Gastrocnemius medialis (tissue), 4 donors: ENCODE results near the gene KCNQ1. TPM values are rescaled to one million over a fixed set of nuclear protein-coding genes. Genes with fewer than 3 reads are reported as not detected.

ENCODE experiments used
- ATAC-seq, 2 donors: fragments of 150-250 bp; one replicate each; pipeline ENCODE4 v1.9.1; 2016
- DNase-seq, 2 donors: peaks; one replicate each; pipeline ENCODE4 v3.0.0-alpha.2; 2019
- H3K27ac ChIP-seq, 4 donors: fragments of 200-600 bp; sonication (generic); 1 replicate in 1 of 4; 2 replicates in 3 of 4; pipeline ENCODE4 v1.5.1; 2016 to 2018; ENCODE audit warnings: mild to moderate bottlenecking in 2 of 4, moderate library complexity in 1 of 4
- H3K27me3 ChIP-seq, 3 donors: fragments of 200-600 bp; sonication (generic) in 2 of 3; 1 replicate in 1 of 3; 2 replicates in 2 of 3; pipeline versions ENCODE4 v1.5.1 to v1.6.0; 2016 to 2019; ENCODE audit warnings: mild to moderate bottlenecking in 1 of 3, moderate library complexity in 1 of 3
- H3K36me3 ChIP-seq, 2 donors: fragments of 200-600 bp; sonication (generic) in 1 of 2; one replicate each; pipeline ENCODE4 v1.5.1; 2017 to 2018
- H3K4me1 ChIP-seq, 2 donors: fragments of 200-600 bp; sonication (generic) in 1 of 2; one replicate each; pipeline ENCODE4 v1.5.1; 2016 to 2017; ENCODE audit warnings: mild to moderate bottlenecking in 2 of 2
- H3K4me3 ChIP-seq, 4 donors: fragments of 200-600 bp; sonication (generic) in 3 of 4; 1 replicate in 1 of 4; 2 replicates in 3 of 4; pipeline ENCODE4 v1.5.1; 2016 to 2019; ENCODE audit warnings: mild to moderate bottlenecking in 2 of 4
- H3K9me3 ChIP-seq, 3 donors: fragments of 200-600 bp; sonication (generic) in 2 of 3; 1 replicate in 1 of 3; 2 replicates in 2 of 3; pipeline ENCODE4 v1.5.1; 2016 to 2019
- CTCF ChIP-seq, 5 experiments: fragments of 450-650 bp in 3 of 5; fragments of 200-600 bp in 2 of 5; sonication (generic) in 2 of 5; IDR thresholded peaks in 4 of 5; conservative IDR thresholded peaks in 1 of 5; 1 replicate in 4 of 5; 2 replicates in 1 of 5; pipeline ENCODE4 v1.5.1; 2016 to 2019; ENCODE audit warnings: antibody characterized with exemption in 5 of 5, mild to moderate bottlenecking in 3 of 5, moderate library complexity in 3 of 5
- POLR2A ChIP-seq, 2 donors: fragments of 450-650 bp; IDR thresholded peaks; one replicate each; pipeline ENCODE4 v1.6.1; 2017; ENCODE audit warnings: antibody characterized with exemption in 2 of 2, mild to moderate bottlenecking in 2 of 2, moderate library complexity in 2 of 2
- in situ Hi-C, 4 donors: fragments of 200-750 bp; cut with MboI; loops; one replicate each; pipeline versions ENCODE4 v1.15.0 to v1.8.0; 2017; ENCODE audit warnings: low sequenced_read_pairs in 4 of 4
- intact Hi-C: fragments of 100-400 bp; cut with DNase I; formaldehyde crosslinking; loops from one replicate; pipeline ENCODE4 v1.15.1; 2023; ENCODE audit warnings: low total_unique reads
- total RNA-seq, 4 donors: library from RNA; depleted of rRNA; stranded (reverse); fragments of >200 nt; gene quantifications; one replicate each; pipeline versions ENCODE4 v1.1.0 to v1.2.3, GENCODE V29; 2016

Gene KCNQ1
- total RNA-seq, 4 donors from 2014 or later: 0.15 to 1.00 (median 0.67) TPM

DNA sequence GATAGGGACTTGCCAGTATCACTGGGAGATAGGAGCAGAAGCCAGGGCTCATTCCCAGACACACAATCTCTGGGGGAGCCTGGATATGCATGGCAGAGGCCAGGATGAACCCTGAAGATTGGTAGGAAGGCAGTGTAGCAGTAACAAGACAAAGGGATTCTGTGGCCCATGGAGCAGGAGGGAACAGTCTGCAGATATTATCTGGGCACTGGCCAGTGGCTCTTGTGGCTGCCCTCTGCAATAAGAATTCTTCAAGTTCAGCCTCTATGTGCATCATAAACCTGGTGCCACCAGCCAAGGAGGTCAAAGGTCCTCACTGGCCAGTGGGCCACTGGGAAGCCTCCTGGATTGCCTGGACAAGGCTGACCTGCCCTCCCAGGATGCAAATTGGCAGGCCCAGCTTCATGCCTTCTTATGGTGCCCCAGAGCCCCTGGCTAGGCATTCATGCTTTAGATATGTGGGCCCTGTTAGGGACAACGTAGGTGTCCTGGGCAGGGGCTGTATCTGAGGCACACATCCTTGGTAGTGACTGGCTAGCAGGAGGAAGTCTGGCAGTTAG, 225.8 kb downstream of the KCNQ1 start:
- Histone ChIP-seq H3K4me1 (peaks cover 0 to 4% of the 10 kb centered on the region in 2 donors), H3K9me3 (no peaks in the 10 kb centered on the region), H3K27me3 (no peaks in the 10 kb centered on the region), H3K4me3 (no peak overlapping the region), H3K36me3 (no peaks in the 10 kb centered on the region), H3K27ac (no peak overlapping the region)
- TF ChIP-seq POLR2A (IDR thresholded peaks at IDR 0.05) (no peak), CTCF (IDR thresholded peaks at IDR 0.05 in 4 of 5, conservative IDR thresholded peaks at IDR 0.05 in 1 of 5) (no peak)
- ATAC-seq: no peak
- intact Hi-C loops (no loop called here), in situ Hi-C loops (no loop called here)
- DNase-seq: no peak

DNA sequence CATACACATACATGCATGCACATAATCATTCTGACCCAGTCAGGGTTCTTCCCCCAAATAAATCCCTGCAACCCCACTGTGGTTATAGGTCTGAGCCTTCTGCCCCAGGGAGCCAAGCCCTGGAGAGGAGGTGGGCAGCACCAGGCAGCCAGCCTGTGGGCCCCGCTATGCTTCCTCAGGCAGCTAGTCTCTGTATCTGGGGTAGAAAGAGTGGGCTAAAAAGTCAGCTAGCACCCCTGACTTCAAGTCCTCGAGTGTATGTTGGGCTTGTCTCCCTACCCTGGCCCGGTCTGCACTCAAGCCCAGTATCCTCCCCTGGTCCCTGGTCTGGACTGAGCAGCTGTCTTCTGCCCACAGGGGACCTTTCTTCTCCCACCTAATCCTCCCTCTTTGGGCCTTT, 226.9 kb downstream of the KCNQ1 start:
- H3K27me3 ChIP-seq: no peaks in the 10 kb centered on the region
- intact Hi-C loops: no loop called here
- H3K36me3 ChIP-seq: no peaks in the 10 kb centered on the region
- TF ChIP-seq POLR2A (IDR thresholded peaks at IDR 0.05): no peak
- TF ChIP-seq CTCF (IDR thresholded peaks at IDR 0.05 in 4 of 5, conservative IDR thresholded peaks at IDR 0.05 in 1 of 5): no peak
- H3K4me3 ChIP-seq: no peak overlapping the region
- no peaks in the 10 kb centered on the region for H3K9me3 ChIP-seq
- ATAC-seq: no peak
- in situ Hi-C loops: no loop called here
- DNase-seq: no peak
- no peak overlapping the region for H3K27ac ChIP-seq
- H3K4me1 ChIP-seq: peaks cover 0 to 4% of the 10 kb centered on the region in 2 donors

GRCh38 chr11:2672553-2673249, 227.9 kb downstream of the KCNQ1 start:
- DNase-seq (no peak), ATAC-seq (no peak)
- Histone ChIP-seq H3K9me3 (no peaks in the 10 kb centered on the region), H3K4me1 (peaks cover 0 to 4% of the 10 kb centered on the region in 2 donors), H3K36me3 (no peaks in the 10 kb centered on the region), H3K27ac (no peak overlapping the region), H3K27me3 (no peaks in the 10 kb centered on the region), H3K4me3 (no peak overlapping the region)
- TF ChIP-seq CTCF (IDR thresholded peaks at IDR 0.05 in 4 of 5, conservative IDR thresholded peaks at IDR 0.05 in 1 of 5): no peak
- no peak for TF ChIP-seq POLR2A (IDR thresholded peaks at IDR 0.05)
- in situ Hi-C loops: no loop called here
- intact Hi-C loops: no loop called here

DNA sequence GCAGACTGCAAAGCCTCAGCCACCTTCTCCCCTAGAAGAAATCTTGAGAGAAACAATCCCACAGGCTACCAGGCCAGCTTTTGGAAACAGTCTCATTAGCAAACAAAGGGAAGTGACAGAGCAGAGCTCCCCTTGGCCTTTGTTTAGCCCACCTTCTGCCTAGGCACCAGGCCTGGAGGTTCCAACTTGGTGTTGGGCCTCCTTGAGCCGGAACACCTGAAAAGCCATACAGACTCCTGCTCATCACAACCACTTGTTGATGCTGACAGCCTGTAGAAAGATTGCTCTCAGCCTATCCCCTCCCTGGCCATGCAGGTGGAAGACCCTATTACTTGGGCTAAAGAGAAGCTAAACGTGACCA, 228.4 kb downstream of the KCNQ1 start:
- no peak for ATAC-seq
- H3K27ac ChIP-seq: no peak overlapping the region

More for the DNA sequence above, 228.4 kb downstream of the KCNQ1 start:
- Histone ChIP-seq H3K9me3 (no peaks in the 10 kb centered on the region), H3K4me1 (peaks cover 0 to 4% of the 10 kb centered on the region in 2 donors), H3K27me3 (no peaks in the 10 kb centered on the region), H3K4me3 (no peak overlapping the region), H3K36me3 (no peaks in the 10 kb centered on the region)
- no peak for TF ChIP-seq CTCF (IDR thresholded peaks at IDR 0.05 in 4 of 5, conservative IDR thresholded peaks at IDR 0.05 in 1 of 5)
- no peak for TF ChIP-seq POLR2A (IDR thresholded peaks at IDR 0.05)
- no peak for DNase-seq
- in situ Hi-C loops: no loop called here
- intact Hi-C loops: no loop called here
